Endodermal cell (in vitro differentiated cells): ENCODE results near the gene ABCA7. TPM values are rescaled to one million over a fixed set of nuclear protein-coding genes. Genes with fewer than 3 reads are reported as not detected.

ENCODE experiments used
- DNase-seq: peaks from one replicate; pipeline ENCODE4 v3.0.0-alpha.2; 2017
- H3K27ac ChIP-seq: 2 replicates; pipeline ENCODE4 v1.5.1; 2013; ENCODE audit warnings: mild to moderate bottlenecking, low read depth, low read length, moderate library complexity
- H3K27me3 ChIP-seq: 2 replicates; pipeline ENCODE4 v1.6.1; 2013; ENCODE audit warnings: mild to moderate bottlenecking, low read length, moderate library complexity; ENCODE audit not compliant: insufficient read depth, control insufficient read depth, poor library complexity, severe bottlenecking
- H3K36me3 ChIP-seq: 2 replicates; pipeline ENCODE4 v1.7.0; 2013; ENCODE audit warnings: mild to moderate bottlenecking, low read length, moderate library complexity; ENCODE audit not compliant: control insufficient read depth, insufficient read depth
- H3K4me1 ChIP-seq: one replicate; pipeline ENCODE4 v1.7.0; 2013; ENCODE audit warnings: low read length; ENCODE audit not compliant: control insufficient read depth, insufficient read depth
- H3K4me3 ChIP-seq: 2 replicates; pipeline ENCODE4 v1.5.1; 2013; ENCODE audit warnings: mild to moderate bottlenecking, low read length, moderate library complexity
- H3K9ac ChIP-seq: 2 replicates; pipeline ENCODE4 v1.6.1; 2013; ENCODE audit warnings: mild to moderate bottlenecking, low read length, moderate library complexity; ENCODE audit not compliant: poor library complexity, severe bottlenecking; ENCODE audit errors: extremely low read depth
- H3K9me3 ChIP-seq: 2 replicates; pipeline ENCODE4 v1.6.1; 2013; ENCODE audit warnings: mild to moderate bottlenecking, low read length, moderate library complexity; ENCODE audit not compliant: control insufficient read depth
- H3K27ac Mint-ChIP-seq: 2 replicates; pipeline ENCODE4 v1.8.0; 2020; ENCODE audit warnings: mixed read lengths
- H3K27me3 Mint-ChIP-seq: 2 replicates; pipeline ENCODE4 v1.8.0; 2021; ENCODE audit warnings: mild to moderate bottlenecking, mixed read lengths; ENCODE audit not compliant: insufficient read depth
- H3K36me3 Mint-ChIP-seq: 2 replicates; pipeline ENCODE4 v1.8.0; 2020; ENCODE audit warnings: low read depth, mixed read lengths
- H3K4me1 Mint-ChIP-seq: 2 replicates; pipeline ENCODE4 v1.8.0; 2020; ENCODE audit warnings: mixed read lengths
- H3K4me3 Mint-ChIP-seq: 2 replicates; pipeline ENCODE4 v1.8.0; 2020; ENCODE audit warnings: mild to moderate bottlenecking, moderate library complexity, mixed read lengths
- H3K9me3 Mint-ChIP-seq: 2 replicates; pipeline ENCODE4 v1.8.0; 2020; ENCODE audit warnings: mild to moderate bottlenecking, mixed read lengths
- WGBS, 2 experiments: methylation state at CpG; one replicate each; pipeline versions ENCODE4 v1.1.5 to v1.1.7; 2013; ENCODE audit warnings: missing lambda C conversion rate in 2 of 2, mixed read lengths in 1 of 2; ENCODE audit not compliant: insufficient coverage in 1 of 2, insufficient read length in 1 of 2; 5-methylcytosine and 5-hydroxymethylcytosine counted together
- total RNA-seq, 2 donors: library from RNA; stranded (reverse); fragmentation: NEBNext Ultra II Directional in 1 of 2; extraction: Animal tissue kit (Norgen Biotek cat#: 25700) in 1 of 2; gene quantifications; 2 replicates in 1 of 2; 3 replicates in 1 of 2; pipeline ENCODE4 v1.2.1, GENCODE V29; 2021
- TF ChIP-seq, protein P1 (sequence below): fragments of 200-600 bp; sonication (generic); conservative IDR thresholded peaks from 2 replicates; pipeline ENCODE4 v1.5.0; 2021; ENCODE audit warnings: antibody characterized with exemption, mild to moderate bottlenecking

Gene ABCA7
- total RNA-seq, 2 donors from 2014 or later, result 67.2 to 68.7 TPM

DNA sequence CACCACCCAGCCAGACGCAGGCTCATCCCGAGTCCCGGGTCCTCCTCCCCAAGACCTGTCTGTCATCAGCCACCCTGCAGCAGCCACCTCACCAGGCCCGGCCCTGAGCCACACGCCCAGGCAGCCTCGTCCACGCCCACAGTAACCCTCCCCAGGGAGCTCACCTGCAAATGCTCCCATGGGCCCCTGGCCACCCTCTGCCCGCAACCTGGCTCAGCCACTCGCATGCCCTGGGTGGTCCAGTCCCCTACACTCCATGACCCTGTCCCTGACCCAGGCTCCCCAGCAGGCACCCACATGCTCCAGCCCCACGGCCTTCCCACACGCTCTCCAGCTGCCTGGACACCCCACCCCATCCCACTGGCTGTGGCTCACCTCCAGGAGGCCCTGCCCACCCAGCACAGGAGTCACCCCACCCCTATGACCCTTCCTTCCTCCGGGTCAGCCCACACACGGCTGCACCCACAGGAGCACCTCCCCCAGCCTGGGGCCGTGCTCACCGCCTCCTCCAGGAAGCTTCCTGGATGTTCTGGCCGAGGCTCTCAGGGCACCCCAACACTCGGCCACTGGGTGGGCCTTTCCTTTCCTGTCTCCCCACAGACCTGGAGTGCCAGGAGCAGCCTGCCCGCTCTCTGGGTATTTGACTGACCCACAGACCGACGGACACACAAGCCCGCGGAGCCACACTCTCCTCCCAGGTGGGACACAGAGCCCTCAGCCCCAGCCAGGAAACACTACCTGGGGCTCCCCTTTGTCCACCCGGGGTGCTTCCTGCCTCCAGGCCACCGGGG, 22.6 kb upstream of the ABCA7 start:
- H3K27me3 Mint-ChIP-seq, result peaks cover 1% of the 10 kb centered on the region
- peaks cover 17% of the 10 kb centered on the region for H3K36me3 ChIP-seq
- H3K4me1 Mint-ChIP-seq, result peaks cover 7% of the 10 kb centered on the region
- H3K9ac ChIP-seq, result no peak overlapping the region
- DNase-seq, result no peak
- H3K4me1 ChIP-seq, result peaks cover 13% of the 10 kb centered on the region
- no peaks in the 10 kb centered on the region for H3K27me3 ChIP-seq
- H3K4me3 Mint-ChIP-seq, result no peak overlapping the region
- 88 to 92% methylated on average over 12 to 24 of the region's 24 CpGs for WGBS, 2 experiments
- TF ChIP-seq, protein P1, sequence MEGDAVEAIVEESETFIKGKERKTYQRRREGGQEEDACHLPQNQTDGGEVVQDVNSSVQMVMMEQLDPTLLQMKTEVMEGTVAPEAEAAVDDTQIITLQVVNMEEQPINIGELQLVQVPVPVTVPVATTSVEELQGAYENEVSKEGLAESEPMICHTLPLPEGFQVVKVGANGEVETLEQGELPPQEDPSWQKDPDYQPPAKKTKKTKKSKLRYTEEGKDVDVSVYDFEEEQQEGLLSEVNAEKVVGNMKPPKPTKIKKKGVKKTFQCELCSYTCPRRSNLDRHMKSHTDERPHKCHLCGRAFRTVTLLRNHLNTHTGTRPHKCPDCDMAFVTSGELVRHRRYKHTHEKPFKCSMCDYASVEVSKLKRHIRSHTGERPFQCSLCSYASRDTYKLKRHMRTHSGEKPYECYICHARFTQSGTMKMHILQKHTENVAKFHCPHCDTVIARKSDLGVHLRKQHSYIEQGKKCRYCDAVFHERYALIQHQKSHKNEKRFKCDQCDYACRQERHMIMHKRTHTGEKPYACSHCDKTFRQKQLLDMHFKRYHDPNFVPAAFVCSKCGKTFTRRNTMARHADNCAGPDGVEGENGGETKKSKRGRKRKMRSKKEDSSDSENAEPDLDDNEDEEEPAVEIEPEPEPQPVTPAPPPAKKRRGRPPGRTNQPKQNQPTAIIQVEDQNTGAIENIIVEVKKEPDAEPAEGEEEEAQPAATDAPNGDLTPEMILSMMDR, result no peak
- peak overlapping the region; percentile 38 for H3K27ac ChIP-seq
- no peak overlapping the region for H3K4me3 ChIP-seq
- no peaks in the 10 kb centered on the region for H3K9me3 ChIP-seq
- H3K9me3 Mint-ChIP-seq, result no peaks in the 10 kb centered on the region
- H3K27ac Mint-ChIP-seq, result peak overlapping the region; percentile 72
- no peaks in the 10 kb centered on the region for H3K36me3 Mint-ChIP-seq

DNA sequence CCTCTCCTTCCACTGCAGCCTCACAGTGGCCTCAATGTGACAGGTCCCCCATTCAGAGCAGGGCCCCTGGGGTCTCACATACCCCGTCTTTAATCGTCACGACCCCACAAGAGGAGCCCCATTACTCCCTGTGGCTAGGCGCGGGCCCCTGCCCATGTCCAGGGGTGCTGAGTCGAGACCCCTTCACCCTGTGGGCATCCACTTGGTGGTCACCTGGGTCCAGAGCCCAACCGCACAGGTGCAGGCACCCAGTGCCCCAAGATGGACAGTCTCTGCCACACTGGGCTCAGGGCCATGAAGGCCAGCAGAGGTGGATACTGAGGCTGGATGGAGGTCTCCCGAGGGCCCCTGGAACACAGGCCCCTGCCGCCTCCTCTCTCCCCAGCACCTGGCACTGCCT, 22.0 kb upstream of the ABCA7 start:
- H3K4me3 Mint-ChIP-seq, result no peak overlapping the region
- H3K4me1 ChIP-seq, result peaks cover 13% of the 10 kb centered on the region
- H3K4me1 Mint-ChIP-seq, result peaks cover 7% of the 10 kb centered on the region
- H3K4me3 ChIP-seq, result no peak overlapping the region
- no peaks in the 10 kb centered on the region for H3K36me3 Mint-ChIP-seq
- no peak overlapping the region for H3K27ac ChIP-seq
- H3K9ac ChIP-seq, result no peak overlapping the region
- H3K27ac Mint-ChIP-seq, result peak overlapping the region; percentile 72
- DNase-seq, result no peak
- H3K36me3 ChIP-seq, result peaks cover 15% of the 10 kb centered on the region
- TF ChIP-seq, protein P1, result no peak
- no peaks in the 10 kb centered on the region for H3K9me3 Mint-ChIP-seq
- H3K9me3 ChIP-seq, result no peaks in the 10 kb centered on the region
- peaks cover 1% of the 10 kb centered on the region for H3K27me3 Mint-ChIP-seq
- 92 to 99% methylated on average over 7 to 9 of the region's 9 CpGs for WGBS, 2 experiments
- H3K27me3 ChIP-seq, result no peaks in the 10 kb centered on the region

GRCh38 chr19:1018393-1018792, 21.5 kb upstream of the ABCA7 start:
- no peaks in the 10 kb centered on the region for H3K36me3 Mint-ChIP-seq
- TF ChIP-seq, protein P1, result no peak
- WGBS, 2 experiments, result 94 to 98% methylated on average over 4 to 5 of the region's 5 CpGs
- H3K27ac Mint-ChIP-seq, result no peak overlapping the region
- H3K9ac ChIP-seq, result no peak overlapping the region
- H3K27me3 Mint-ChIP-seq, result peaks cover 1% of the 10 kb centered on the region
- peaks cover 13% of the 10 kb centered on the region for H3K4me1 ChIP-seq
- H3K9me3 Mint-ChIP-seq, result no peaks in the 10 kb centered on the region
- H3K4me3 ChIP-seq, result no peak overlapping the region
- no peak for DNase-seq
- H3K4me1 Mint-ChIP-seq, result peaks cover 7% of the 10 kb centered on the region
- H3K27me3 ChIP-seq, result no peaks in the 10 kb centered on the region
- no peaks in the 10 kb centered on the region for H3K9me3 ChIP-seq
- peak overlapping the region; percentile 89 for H3K4me3 Mint-ChIP-seq
- peaks cover 10% of the 10 kb centered on the region for H3K36me3 ChIP-seq
- H3K27ac ChIP-seq, result no peak overlapping the region
